Stimulated activated memory B cell treated with anti-CD40 and anti-IgM and Interleukin-4, amounts not matched to agents 10 μg/mL and 1 μg/mL and 100 μg/mL, for 72 hours (primary cell): ENCODE measurements around the gene ZBED6.
"Not testable (repeated sequence)": the region's sequence is repeated elsewhere in the genome, so short reads cannot be mapped to it uniquely, and the experiment has no call there.

ENCODE experiments used
- ATAC-seq: fragments of 150-1000 bp; cut with Tn5 transposase; 2 replicates; pipeline ENCODE4 v1.10.0; 2021
- H3K27ac Mint-ChIP-seq: one replicate; pipeline ENCODE4 v1.8.0; 2022; ENCODE audit warnings: mild to moderate bottlenecking, mixed read lengths
- H3K27me3 Mint-ChIP-seq: one replicate; pipeline ENCODE4 v1.8.0; 2022; ENCODE audit warnings: mixed read lengths
- H3K36me3 Mint-ChIP-seq: one replicate; pipeline ENCODE4 v1.8.0; 2022; ENCODE audit warnings: mixed read lengths
- H3K4me1 Mint-ChIP-seq: one replicate; pipeline ENCODE4 v1.8.0; 2022; ENCODE audit warnings: mixed read lengths
- H3K4me3 Mint-ChIP-seq: one replicate; pipeline ENCODE4 v1.8.0; 2022; ENCODE audit warnings: mild to moderate bottlenecking, moderate library complexity, mixed read lengths
- H3K9me3 Mint-ChIP-seq: one replicate; pipeline ENCODE4 v1.8.0; 2022; ENCODE audit warnings: mixed read lengths

Gene ZBED6, protein sequence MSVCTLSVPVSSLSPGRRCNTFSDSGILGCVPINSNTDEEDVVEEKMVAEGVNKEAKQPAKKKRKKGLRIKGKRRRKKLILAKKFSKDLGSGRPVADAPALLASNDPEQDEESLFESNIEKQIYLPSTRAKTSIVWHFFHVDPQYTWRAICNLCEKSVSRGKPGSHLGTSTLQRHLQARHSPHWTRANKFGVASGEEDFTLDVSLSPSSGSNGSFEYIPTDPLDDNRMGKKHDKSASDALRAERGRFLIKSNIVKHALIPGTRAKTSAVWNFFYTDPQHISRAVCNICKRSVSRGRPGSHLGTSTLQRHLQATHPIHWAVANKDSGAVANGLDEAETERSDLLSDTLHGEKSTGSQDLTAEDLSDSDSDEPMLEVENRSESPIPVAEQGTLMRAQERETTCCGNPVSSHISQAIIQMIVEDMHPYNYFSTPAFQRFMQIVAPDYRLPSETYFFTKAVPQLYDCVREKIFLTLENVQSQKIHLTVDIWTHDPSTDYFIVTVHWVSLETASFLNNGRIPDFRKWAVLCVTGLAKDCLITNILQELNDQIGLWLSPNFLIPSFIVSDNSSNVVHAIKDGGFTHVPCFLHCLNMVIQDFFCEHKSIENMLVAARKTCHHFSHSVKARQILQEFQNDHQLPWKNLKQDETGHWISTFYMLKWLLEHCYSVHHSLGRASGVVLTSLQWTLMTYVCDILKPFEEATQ (N-terminal part only)

DNA sequence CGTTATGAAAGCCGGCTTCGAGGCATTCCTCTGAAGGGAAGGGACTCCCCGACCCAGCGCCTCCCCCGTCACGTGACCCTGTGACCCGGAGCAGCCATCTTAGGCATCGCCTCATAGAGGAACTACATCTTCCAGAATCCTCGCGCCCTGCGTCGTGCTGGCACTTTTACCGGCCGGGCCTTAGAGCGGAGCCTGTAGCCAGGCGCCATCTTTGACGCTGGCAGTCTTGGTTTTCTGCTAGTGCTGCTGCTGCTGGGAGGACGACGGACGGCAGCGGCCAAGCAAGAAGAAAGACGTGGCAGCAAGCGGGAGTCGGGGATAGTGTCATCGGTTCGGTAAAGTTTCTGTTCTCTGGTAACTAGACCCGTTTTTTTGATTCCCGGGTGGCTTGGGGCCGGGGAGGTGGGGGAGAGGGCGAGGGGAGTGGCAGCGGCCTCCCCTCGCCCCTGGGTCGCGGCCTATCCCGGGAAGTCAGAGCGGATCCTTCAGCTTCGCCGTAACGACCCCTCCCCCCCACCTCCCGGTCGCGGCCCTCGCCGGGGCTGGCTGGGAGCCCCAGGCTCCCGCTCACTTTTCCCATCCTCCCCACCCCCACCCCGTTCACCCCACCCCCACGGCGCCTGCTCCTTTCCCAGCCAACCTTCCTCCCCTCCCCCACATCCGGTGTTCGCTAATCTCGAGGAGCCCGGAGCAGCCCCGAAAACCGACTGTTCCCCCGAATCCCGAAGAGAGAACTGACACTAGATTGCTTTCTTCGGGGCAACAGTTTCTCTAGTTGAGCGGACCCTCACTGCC lies at the start of gene ZBED6, which contains the start of gene ZC3H11A:
ZBED6 (plus strand) TSS at position 183 of the 795 bp plus-strand sequence. CDS start 1,900 bp downstream, outside the sequence.
ZC3H11A (plus strand) TSS at position 183 of the 795 bp plus-strand sequence. CDS start 21,448 bp downstream, outside the sequence.
- Mint-ChIP-seq H3K4me1 (peaks cover 36% of the 10 kb centered on the region), H3K27ac (peak within 1 kb of the TSS; percentile 90), H3K36me3 (peaks cover 11% of the 10 kb centered on the region), H3K9me3 (no peaks in the 10 kb centered on the region), H3K27me3 (no peaks in the 10 kb centered on the region), H3K4me3 (peak within 1 kb of the TSS; percentile 91)
- ATAC-seq, result peak; percentile 100

DNA sequence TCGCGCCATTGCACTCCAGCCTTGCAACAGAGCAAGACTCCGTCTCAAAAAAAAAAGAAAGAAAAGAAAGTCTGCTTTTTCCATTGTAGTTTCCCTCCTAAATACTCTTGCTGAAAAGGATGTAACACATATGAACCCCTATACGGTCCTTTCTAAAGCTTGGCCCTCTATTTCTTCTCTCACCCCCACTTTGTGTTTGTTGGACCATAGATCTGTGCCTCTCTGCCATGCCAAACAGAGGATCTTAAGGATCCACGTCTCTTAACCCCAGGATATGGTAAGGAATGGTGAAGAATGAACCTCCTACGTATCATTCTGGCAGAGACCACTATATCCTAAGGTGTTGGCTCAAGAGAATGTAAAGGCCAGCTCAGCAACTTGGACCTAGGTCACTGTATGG lies 49.1 kb upstream of the ZBED6 start:
- Mint-ChIP-seq H3K4me1 (peaks cover 24% of the 10 kb centered on the region), H3K4me3 (no peak overlapping the region), H3K27ac (peak overlapping the region; percentile 24), H3K36me3 (no peaks in the 10 kb centered on the region), H3K9me3 (peaks cover 3% of the 10 kb centered on the region), H3K27me3 (no peaks in the 10 kb centered on the region)
- no peak for ATAC-seq

DNA sequence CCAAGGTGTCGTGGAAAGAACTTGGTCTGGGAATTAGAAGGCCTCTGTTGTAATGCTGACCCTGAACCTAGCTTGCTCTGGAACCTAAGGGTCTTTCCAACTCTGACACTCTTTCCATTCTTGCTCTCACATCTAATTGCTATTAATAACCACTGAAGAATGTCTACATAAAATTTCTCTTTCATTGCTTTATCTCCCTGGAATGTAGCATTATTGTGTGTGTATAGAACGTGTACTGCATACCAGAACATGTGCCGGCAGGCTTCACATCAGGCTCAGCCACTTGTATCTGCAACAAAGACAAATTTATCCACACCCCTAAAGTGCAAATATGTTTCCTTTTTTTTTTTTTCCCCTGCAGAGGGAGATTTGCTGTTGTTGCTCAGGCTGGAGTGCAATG lies 44.4 kb upstream of the ZBED6 start:
- no peaks in the 10 kb centered on the region for H3K36me3 Mint-ChIP-seq
- peak overlapping the region; percentile 40 for H3K27ac Mint-ChIP-seq
- ATAC-seq, result no peak
- peaks cover 22% of the 10 kb centered on the region for H3K4me1 Mint-ChIP-seq
- H3K4me3 Mint-ChIP-seq, result no peak overlapping the region
- no peaks in the 10 kb centered on the region for H3K9me3 Mint-ChIP-seq
- no peaks in the 10 kb centered on the region for H3K27me3 Mint-ChIP-seq

DNA sequence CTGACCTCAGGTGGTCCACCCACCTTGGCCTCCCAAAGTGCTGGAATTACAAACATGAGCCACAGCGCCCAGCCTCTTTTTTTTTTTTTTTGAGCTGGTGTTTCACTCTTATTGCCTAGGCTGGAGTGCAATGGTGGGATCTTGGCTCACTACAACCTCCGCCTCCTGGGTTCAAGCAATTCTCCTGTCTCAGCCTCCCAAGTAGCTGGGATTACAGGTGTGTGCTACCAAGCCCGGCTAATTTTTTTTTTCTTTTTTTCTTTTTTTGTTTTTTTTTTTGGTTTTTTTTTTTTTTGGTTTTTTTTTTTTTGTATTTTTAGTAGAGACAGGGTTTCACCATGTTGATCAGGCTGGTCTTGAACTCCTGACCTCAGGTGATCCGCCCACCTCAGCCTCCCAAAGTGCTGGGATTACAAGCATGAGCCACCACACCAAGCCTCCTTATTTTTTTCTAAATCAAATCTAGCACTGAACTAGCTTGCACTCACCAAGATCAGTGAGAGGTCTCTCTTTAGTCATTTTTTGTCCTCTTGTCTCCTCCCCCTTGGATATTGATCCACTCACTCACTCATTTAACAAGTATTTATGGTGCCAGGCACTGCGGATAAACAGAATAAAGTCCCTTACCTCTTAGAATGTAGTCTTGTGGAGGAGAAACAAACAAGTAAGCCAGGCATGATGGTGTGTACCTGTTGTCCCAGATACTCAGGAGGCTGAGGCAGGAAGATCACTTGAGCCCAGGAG lies 43.6 kb upstream of the ZBED6 start:
- peaks cover 29% of the 10 kb centered on the region for H3K4me1 Mint-ChIP-seq
- H3K4me3 Mint-ChIP-seq, H3K27me3 Mint-ChIP-seq, ATAC-seq, H3K36me3 Mint-ChIP-seq, H3K9me3 Mint-ChIP-seq: not testable (repeated sequence)
- H3K27ac Mint-ChIP-seq, result peak overlapping the region; percentile 40

DNA sequence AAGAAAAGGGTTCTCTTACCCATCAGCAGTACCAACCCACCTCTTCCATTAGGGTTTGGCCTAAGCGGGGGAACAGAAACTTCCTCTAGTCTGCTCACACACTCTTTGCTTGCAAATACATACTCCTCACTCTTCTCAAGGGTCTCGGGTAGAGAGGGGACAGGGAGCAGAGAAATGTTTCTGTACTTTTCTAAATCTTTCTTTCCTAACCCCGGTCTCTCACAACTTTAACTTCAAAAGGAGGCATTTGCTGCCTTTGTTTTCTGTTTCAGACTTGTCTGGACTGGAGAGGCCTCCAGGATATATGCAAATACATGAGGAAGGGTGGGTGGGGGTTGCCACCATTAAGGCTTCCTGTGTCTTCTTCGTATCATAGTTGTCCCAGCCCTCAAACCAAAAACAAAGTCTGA lies 41.0 kb upstream of the ZBED6 start:
- peak overlapping the region; percentile 99 for H3K27ac Mint-ChIP-seq
- H3K9me3 Mint-ChIP-seq, result no peaks in the 10 kb centered on the region
- H3K36me3 Mint-ChIP-seq, result no peaks in the 10 kb centered on the region
- ATAC-seq, result peak; percentile 82
- H3K4me1 Mint-ChIP-seq, result peaks cover 33% of the 10 kb centered on the region
- H3K27me3 Mint-ChIP-seq, result no peaks in the 10 kb centered on the region
- peak overlapping the region; percentile 58 for H3K4me3 Mint-ChIP-seq

DNA sequence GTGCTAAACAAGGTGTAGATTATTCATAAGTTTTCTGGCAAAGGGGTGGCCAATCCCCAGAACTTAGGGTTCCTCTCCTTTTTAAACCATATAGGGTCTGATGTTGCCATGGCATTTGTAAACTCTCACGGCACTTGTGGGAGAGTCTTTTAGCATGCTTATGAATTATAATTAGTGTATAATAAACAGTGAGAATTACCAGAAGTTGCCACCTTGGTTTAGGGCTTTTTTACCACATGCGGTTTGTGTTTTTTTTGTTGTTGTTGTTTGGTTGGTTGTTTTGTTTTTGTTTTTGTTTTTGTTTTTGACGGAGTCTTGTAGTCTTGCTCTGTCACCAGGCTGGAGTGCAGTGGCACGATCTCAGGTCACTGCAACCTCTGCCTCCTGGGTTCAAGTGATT lies 39.4 kb upstream of the ZBED6 start:
- peak overlapping the region; percentile 99 for H3K27ac Mint-ChIP-seq
- H3K4me1 Mint-ChIP-seq, result peaks cover 38% of the 10 kb centered on the region
- ATAC-seq, result no peak
- no peak overlapping the region for H3K4me3 Mint-ChIP-seq
- H3K27me3 Mint-ChIP-seq, result no peaks in the 10 kb centered on the region
- no peaks in the 10 kb centered on the region for H3K36me3 Mint-ChIP-seq
- no peaks in the 10 kb centered on the region for H3K9me3 Mint-ChIP-seq

DNA sequence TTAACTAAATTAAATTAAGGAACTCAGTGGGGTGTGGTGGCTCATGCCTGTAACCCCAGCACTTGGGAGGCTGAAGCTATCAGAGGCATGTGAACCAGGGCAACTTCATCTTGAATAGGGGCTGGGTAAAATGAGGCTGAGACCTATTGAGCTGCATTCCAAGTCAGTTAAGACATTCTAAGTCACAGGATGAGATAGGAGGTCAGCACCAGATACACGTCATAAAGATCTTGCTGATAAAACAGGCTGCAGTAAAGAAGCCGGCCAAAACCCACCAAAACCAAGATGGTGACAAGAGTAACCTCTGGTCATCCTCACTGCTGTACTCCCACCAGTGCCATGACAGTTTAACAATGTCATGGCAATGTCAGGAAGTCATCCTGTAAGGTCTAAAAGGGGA lies 36.7 kb upstream of the ZBED6 start:
- ATAC-seq, H3K27ac Mint-ChIP-seq, H3K9me3 Mint-ChIP-seq, H3K36me3 Mint-ChIP-seq, H3K27me3 Mint-ChIP-seq, H3K4me3 Mint-ChIP-seq: not testable (repeated sequence)
- peaks cover 40% of the 10 kb centered on the region for H3K4me1 Mint-ChIP-seq

DNA sequence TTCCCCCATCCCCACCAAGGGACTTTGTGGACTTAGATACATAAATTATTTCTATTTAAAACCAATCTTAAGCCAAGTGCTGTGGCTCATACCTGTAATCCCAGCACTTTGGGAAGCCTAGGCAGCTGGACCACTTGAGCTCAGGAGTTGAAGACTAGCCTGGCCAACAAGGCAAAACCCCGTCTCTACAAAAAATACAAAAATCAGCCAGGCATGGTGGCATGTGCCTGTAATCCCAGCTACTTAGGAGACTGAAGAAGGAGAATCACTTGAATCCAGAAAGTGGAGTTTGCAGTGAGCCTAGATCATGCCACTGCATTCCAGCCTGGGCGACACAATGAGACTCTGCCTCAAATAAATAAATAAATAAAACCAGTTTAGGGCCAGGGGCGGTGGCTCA lies 34.9 kb upstream of the ZBED6 start:
- no peaks in the 10 kb centered on the region for H3K9me3 Mint-ChIP-seq
- no peak for ATAC-seq
- H3K4me3 Mint-ChIP-seq, result no peak overlapping the region
- H3K36me3 Mint-ChIP-seq, result no peaks in the 10 kb centered on the region
- peaks cover 45% of the 10 kb centered on the region for H3K4me1 Mint-ChIP-seq
- H3K27ac Mint-ChIP-seq, result no peak overlapping the region
- H3K27me3 Mint-ChIP-seq, result no peaks in the 10 kb centered on the region

DNA sequence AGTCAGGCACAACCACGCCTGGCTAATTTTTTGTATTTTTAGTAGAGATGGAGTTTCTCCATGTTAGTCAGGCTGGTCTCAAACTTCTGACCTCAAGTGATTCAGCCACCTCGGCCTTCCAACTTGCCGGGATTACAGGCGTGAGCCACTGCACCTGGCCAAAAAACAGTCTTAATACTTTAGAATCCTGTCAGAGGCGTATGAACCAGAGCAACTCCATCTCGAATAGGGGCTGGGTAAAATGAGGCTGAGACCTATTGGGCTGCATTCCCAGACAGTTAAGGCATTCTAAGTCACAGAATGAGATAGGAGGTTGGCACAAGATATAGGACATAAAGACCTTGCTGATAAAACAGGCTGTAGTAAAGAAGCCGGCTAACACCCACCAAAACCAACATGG lies 33.5 kb upstream of the ZBED6 start:
- not testable (repeated sequence) for H3K36me3 Mint-ChIP-seq, H3K27ac Mint-ChIP-seq, H3K27me3 Mint-ChIP-seq, H3K4me3 Mint-ChIP-seq, ATAC-seq, H3K9me3 Mint-ChIP-seq
- H3K4me1 Mint-ChIP-seq, result peaks cover 36% of the 10 kb centered on the region

DNA sequence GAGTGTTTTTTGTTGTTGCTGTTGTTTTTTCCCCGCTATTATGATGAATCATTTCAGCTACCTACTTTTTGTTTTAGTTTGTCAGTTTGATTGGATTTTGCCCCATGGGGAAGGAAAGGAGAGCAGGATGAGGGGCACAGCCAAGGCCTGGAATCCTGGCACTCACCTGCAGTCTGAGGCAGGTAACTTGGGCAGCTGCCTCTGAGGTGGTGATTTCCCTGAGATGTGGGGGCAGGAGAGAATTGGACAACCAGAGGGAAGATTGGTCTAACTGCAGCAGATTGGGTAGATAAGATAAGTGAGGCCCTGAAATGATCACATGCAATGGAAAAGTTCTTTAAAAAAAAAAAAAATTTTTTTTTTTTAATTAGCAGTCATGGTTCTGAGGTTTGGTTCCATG lies 31.9 kb upstream of the ZBED6 start:
- Mint-ChIP-seq H3K4me3 (no peak overlapping the region), H3K9me3 (no peaks in the 10 kb centered on the region), H3K36me3 (peaks cover 7% of the 10 kb centered on the region), H3K27me3 (no peaks in the 10 kb centered on the region), H3K27ac (peak overlapping the region; percentile 95), H3K4me1 (peaks cover 43% of the 10 kb centered on the region)
- no peak for ATAC-seq

DNA sequence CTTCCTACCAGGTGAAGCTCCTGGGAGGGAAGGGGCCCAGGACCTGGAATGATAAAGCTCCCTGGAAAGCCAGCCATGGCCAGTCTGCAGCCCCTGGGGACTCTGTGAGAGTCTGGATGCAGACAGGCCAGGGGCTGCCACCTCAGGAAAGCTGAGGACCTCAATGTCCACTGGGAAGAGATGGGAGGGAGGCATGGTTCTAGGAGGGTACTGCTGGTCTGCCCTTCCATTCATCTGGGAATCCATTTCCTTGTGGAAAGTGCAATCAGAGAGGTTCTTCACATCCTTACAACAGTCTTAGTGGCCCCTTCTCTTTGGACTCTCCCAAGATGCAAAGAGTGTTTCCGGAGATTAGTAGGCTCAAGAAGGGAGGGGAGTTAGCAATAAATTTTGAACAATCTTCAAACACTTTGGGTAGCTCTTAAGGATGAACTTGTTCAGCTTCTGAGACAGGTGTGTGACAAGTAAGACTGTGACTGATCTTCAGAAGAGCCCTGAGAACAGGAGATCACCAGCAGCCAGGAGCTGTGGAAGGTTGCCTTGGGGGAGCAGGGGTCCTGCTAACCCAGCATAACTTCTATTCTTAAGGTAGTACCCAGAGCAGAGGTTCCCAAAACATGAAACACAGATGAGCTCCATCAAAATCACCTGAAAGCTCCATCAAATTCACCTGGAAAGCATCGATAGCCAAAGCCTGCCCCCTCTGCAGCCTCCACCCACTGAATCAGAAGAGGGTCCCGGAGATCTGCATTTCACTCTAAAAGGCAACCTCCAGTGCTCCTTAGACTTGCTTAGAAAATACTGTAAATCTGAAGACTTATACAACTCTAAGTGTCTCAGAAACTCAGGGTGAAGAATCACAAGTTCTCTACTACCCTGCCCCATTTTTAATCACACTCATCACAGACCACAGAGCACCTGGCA lies 31.1 kb upstream of the ZBED6 start:
- H3K36me3 Mint-ChIP-seq, result peaks cover 15% of the 10 kb centered on the region
- ATAC-seq, result peak; percentile 59
- H3K4me3 Mint-ChIP-seq, result peak overlapping the region; percentile 89
- no peaks in the 10 kb centered on the region for H3K27me3 Mint-ChIP-seq
- H3K4me1 Mint-ChIP-seq, result peaks cover 50% of the 10 kb centered on the region
- no peaks in the 10 kb centered on the region for H3K9me3 Mint-ChIP-seq
- H3K27ac Mint-ChIP-seq, result peak overlapping the region; percentile 95

DNA sequence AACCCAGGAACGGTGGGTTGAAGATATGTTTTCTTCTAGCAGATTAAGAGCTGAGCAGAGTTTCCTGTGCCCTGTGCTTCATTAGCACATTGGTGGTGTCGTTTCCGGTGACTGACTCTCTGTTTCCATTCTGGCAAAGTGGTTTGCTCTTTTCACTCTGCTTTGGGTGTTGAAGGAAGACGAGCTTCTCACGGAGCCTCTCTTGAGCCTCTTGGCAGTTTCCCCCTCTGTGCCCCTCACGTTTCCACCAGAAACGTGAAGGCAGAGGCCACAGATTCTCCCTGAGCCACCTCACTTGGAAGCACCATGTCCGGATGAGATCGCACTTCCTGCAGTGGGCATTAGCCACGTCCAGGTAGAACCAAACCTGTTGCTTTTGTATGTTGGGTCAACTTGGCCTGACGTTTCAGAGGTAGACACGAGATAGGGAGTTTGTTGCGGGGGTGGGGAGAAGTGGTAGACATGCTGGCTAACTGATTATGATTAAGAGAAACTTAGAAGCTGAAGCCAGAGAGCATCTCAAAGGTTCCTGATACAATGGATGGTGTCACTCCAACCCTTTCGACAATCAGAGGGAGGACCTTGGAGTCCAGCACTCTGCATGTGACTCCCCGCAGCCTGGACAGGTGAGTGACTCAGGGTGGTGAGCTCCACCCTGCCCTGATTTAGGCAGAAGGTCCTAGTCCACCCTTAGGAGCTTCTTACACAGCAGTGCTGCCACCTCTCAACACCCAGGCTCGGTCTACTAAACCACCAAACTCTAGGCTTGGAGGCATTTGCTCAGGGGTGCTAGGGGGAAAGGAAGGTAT lies 30.2 kb upstream of the ZBED6 start, which contains the start of gene LAX1:
LAX1 (plus strand) TSS at position 155 of the 809 bp plus-strand sequence; CDS start at position 538, 383 bp downstream.
- peaks cover 45% of the 10 kb centered on the region for H3K4me1 Mint-ChIP-seq
- peaks cover 20% of the 10 kb centered on the region for H3K36me3 Mint-ChIP-seq
- peak; percentile 95 for ATAC-seq
- H3K27me3 Mint-ChIP-seq, result no peaks in the 10 kb centered on the region
- peak within 1 kb of the TSS; percentile 95 for H3K27ac Mint-ChIP-seq
- H3K4me3 Mint-ChIP-seq, result peak within 1 kb of the TSS; percentile 89
- H3K9me3 Mint-ChIP-seq, result no peaks in the 10 kb centered on the region

DNA sequence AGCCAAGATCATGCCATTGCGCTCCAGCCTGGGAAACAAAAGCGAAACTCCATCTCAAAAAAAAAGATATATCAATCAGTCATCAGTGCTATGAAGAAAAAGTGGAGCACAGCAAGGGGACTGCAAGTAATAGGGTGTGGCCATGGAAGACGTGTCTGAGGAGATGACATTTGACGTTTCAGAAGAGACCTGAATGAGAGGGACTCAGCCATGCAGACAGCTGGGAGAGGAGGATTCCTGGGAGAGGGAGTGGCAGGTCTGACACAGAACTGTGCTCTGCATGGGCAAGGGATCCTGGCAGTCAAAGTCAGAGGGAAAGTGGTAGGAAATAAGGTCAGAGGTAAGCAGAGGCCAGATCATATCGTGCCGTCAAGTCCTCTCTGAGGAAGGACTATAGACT lies 27.2 kb upstream of the ZBED6 start:
- Mint-ChIP-seq H3K9me3 (no peaks in the 10 kb centered on the region), H3K36me3 (peaks cover 42% of the 10 kb centered on the region), H3K4me1 (peaks cover 38% of the 10 kb centered on the region), H3K27ac (peak overlapping the region; percentile 79), H3K4me3 (no peak overlapping the region), H3K27me3 (no peaks in the 10 kb centered on the region)
- ATAC-seq, result no peak
